ENCODE measurements around the gene FBXO31. TPM values are rescaled to one million over a fixed set of nuclear protein-coding genes. Genes with fewer than 3 reads are reported as not detected.

Gene FBXO31
- total and polyA plus RNA-seq, 2 of the 8 experiments (the other 6 are each of a cell fraction or from before 2014, with no cell fraction given): 8.3 to 21.6 TPM

- no peak for TF ChIP-seq CHD7 (IDR thresholded peaks at IDR 0.05; ENCODE audit: insufficient replicate concordance, low read length)
These were observed 12.2 kb downstream of the FBXO31 start (continued) for GRCh38 chr16:87371261-87371866.

Data from H1 (cell line).